Measurements from ENCODE around the gene HS1BP3. TPM values are rescaled to one million over a fixed set of nuclear protein-coding genes. Genes with fewer than 3 reads are reported as not detected.

The HS1BP3 gene
- total RNA-seq, 1 experiment from 2014 or later: 17.1 TPM

GRCh38 chr2:20646446-20646845 is 4.5 kb downstream of the HS1BP3 start:
- Histone ChIP-seq H3K27ac (ENCODE audit: low read depth, low read length) (no peak overlapping the region), H3K27me3 (ENCODE audit: insufficient read depth, low read length) (no peaks in the 10 kb centered on the region), H3K36me3 (ENCODE audit: control insufficient read depth in 1 of 2, insufficient read depth in 2 of 2, low read length in 2 of 2) (peaks cover 0 to 3% of the 10 kb centered on the region in 2 experiments; a peak in 1 of 4 replicates), H3K9ac (ENCODE audit: low read length) (no peak overlapping the region), H3K4me3 (replicated peaks in 1 of 2; ENCODE audit: low read depth in 1 of 2, low read length in 2 of 2) (no peak overlapping the region), H4K20me1 (ENCODE audit: insufficient read depth) (no peaks in the 10 kb centered on the region), H3K9me2 (ENCODE audit: insufficient read depth) (no peaks in the 10 kb centered on the region), H3K4me2 (ENCODE audit: low read length) (no peak overlapping the region), H2AFZ (ENCODE audit: low read depth, low read length, poor library complexity, severe bottlenecking) (no peak overlapping the region), H3K4me1 (ENCODE audit: control insufficient read depth in 1 of 2, insufficient read depth in 2 of 2, low read length in 2 of 2) (peaks cover 2 to 15% of the 10 kb centered on the region in 2 experiments), H3K79me2 (ENCODE audit: insufficient read depth, low read length) (no peaks in the 10 kb centered on the region), H3K9me3 (ENCODE audit: control insufficient read depth in 1 of 2, insufficient read depth in 1 of 2, low read depth in 1 of 2, low read length in 2 of 2) (no peaks in the 10 kb centered on the region)
- no TSS peak for BruUV-seq (replicated peaks)
- CTCF ChIA-PET: no interaction called here
- no peak for TF ChIP-seq CEBPB (IDR thresholded peaks at IDR 0.05; ENCODE audit: low read depth)
- no peak for TF ChIP-seq POLR2AphosphoS5 (IDR thresholded peaks at IDR 0.05; ENCODE audit: low read depth, low read length)
- no peak for TF ChIP-seq EZH2phosphoT487 (IDR thresholded peaks at IDR 0.05; ENCODE audit: borderline replicate concordance)
- TF ChIP-seq ATF3 (IDR thresholded peaks at IDR 0.05): no peak
- ATAC-seq: no peak
- POLR2A ChIA-PET: interaction anchor here (0.6 to 1.0 kb wide), 2 partner anchors 199 to 204 kb away, joined by 3 read pairs; partner anchors contain the start of gene RHOB
- DNase-seq (ENCODE audit: low read depth, low spot score): no peak
- intact Hi-C loops (cut with micrococcal nuclease): no loop called here
- RAD21 ChIA-PET (ENCODE audit: low non-redundant PET in 1 of 2, low total read pairs in 2 of 2, uncharacterized antibody in 2 of 2, unreplicated experiment in 2 of 2): no interaction called here

GRCh38 chr2:20645761-20646160 is 5.1 kb downstream of the HS1BP3 start:
- intact Hi-C loops (cut with micrococcal nuclease): no loop called here
- ChIA-PET CTCF (no interaction called here), POLR2A (interaction anchor here (1.0 kb wide), 1 partner anchor 203 kb away, joined by 3 read pairs; no protein-coding TSS in a partner anchor), RAD21 (ENCODE audit: low non-redundant PET in 1 of 2, low total read pairs in 2 of 2, uncharacterized antibody in 2 of 2, unreplicated experiment in 2 of 2) (no interaction called here)
- Histone ChIP-seq H3K27ac (ENCODE audit: low read depth, low read length) (no peak overlapping the region), H4K20me1 (ENCODE audit: insufficient read depth) (no peaks in the 10 kb centered on the region), H2AFZ (ENCODE audit: low read depth, low read length, poor library complexity, severe bottlenecking) (no peak overlapping the region), H3K4me1 (ENCODE audit: control insufficient read depth in 1 of 2, insufficient read depth in 2 of 2, low read length in 2 of 2) (peaks cover 0 to 11% of the 10 kb centered on the region in 2 experiments; a peak in 3 of 4 replicates), H3K4me3 (replicated peaks in 1 of 2; ENCODE audit: low read depth in 1 of 2, low read length in 2 of 2) (no peak overlapping the region), H3K27me3 (ENCODE audit: insufficient read depth, low read length) (no peaks in the 10 kb centered on the region), H3K9ac (ENCODE audit: low read length) (no peak overlapping the region), H3K9me2 (ENCODE audit: insufficient read depth) (no peaks in the 10 kb centered on the region), H3K79me2 (ENCODE audit: insufficient read depth, low read length) (no peaks in the 10 kb centered on the region), H3K36me3 (ENCODE audit: control insufficient read depth in 1 of 2, insufficient read depth in 2 of 2, low read length in 2 of 2) (peaks cover 0 to 3% of the 10 kb centered on the region in 2 experiments; a peak in 1 of 4 replicates), H3K4me2 (ENCODE audit: low read length) (no peak overlapping the region), H3K9me3 (ENCODE audit: control insufficient read depth in 1 of 2, insufficient read depth in 1 of 2, low read depth in 1 of 2, low read length in 2 of 2) (no peaks in the 10 kb centered on the region)
- DNase-seq (ENCODE audit: low read depth, low spot score) (no peak), ATAC-seq (no peak)
- BruUV-seq (replicated peaks): no TSS peak
- TF ChIP-seq YY1 (IDR thresholded peaks at IDR 0.05; ENCODE audit: extremely low read depth, insufficient replicate concordance, low read depth, low read length) (no peak), CBX3 (IDR thresholded peaks at IDR 0.05; ENCODE audit: low read depth) (no peak), JUND (IDR thresholded peaks at IDR 0.05) (no peak), ZBTB33 (IDR thresholded peaks at IDR 0.05; ENCODE audit: extremely low read depth, insufficient replicate concordance, low read length) (no peak), ELF1 (IDR thresholded peaks at IDR 0.05; ENCODE audit: borderline replicate concordance, low read depth) (no peak), CTCF (IDR thresholded peaks at IDR 0.05 in 2 of 3, conservative IDR thresholded peaks at IDR 0.05 in 1 of 3; ENCODE audit: borderline replicate concordance in 1 of 3, insufficient read depth in 1 of 3, low read depth in 2 of 3, low read length in 2 of 3) (no peak), POLR2AphosphoS5 (IDR thresholded peaks at IDR 0.05; ENCODE audit: low read depth, low read length) (no peak), EZH2 (IDR thresholded peaks at IDR 0.05) (no peak), CEBPB (IDR thresholded peaks at IDR 0.05; ENCODE audit: low read depth) (no peak), FOSL1 (IDR thresholded peaks at IDR 0.05; ENCODE audit: low read depth) (no peak), ATF3 (IDR thresholded peaks at IDR 0.05) (no peak), TCF7L2 (IDR thresholded peaks at IDR 0.05; ENCODE audit: borderline replicate concordance, extremely low read depth, insufficient read depth, insufficient read length) (no peak), MAX (IDR thresholded peaks at IDR 0.05) (no peak), SRF (IDR thresholded peaks at IDR 0.05; ENCODE audit: low read depth) (no peak), EZH2phosphoT487 (IDR thresholded peaks at IDR 0.05; ENCODE audit: borderline replicate concordance) (no peak), SP1 (IDR thresholded peaks at IDR 0.05; ENCODE audit: low read depth) (no peak)

All from HCT116 (cell line).